GM19463 (cell line): ENCODE data around the gene ABI3BP.
A peak's percentile ranks its signal among the peaks of the same experiment; 100 is the strongest.

ENCODE experiments used
- ATAC-seq: cut with Tn5 transposase; IDR thresholded peaks from one replicate; pipeline ENCODE4 v1.9.1; 2021; ENCODE audit warnings: mild to moderate bottlenecking, moderate library complexity; ENCODE audit not compliant: unreplicated experiment

Gene ABI3BP

GRCh38 chr3:100745617-100746016 is 247.6 kb downstream of the ABI3BP start:
- no peak for ATAC-seq

- no peak for ATAC-seq
Measured at GRCh38 chr3:100744671-100745070, 248.6 kb downstream of the ABI3BP start.

GRCh38 chr3:100743535-100743934 is 249.7 kb downstream of the ABI3BP start:
- no peak for ATAC-seq

GRCh38 chr3:100740207-100740606 is 253.0 kb downstream of the ABI3BP start:
- ATAC-seq = no peak

- no peak for ATAC-seq
Measured at GRCh38 chr3:100737334-100737733, 255.9 kb downstream of the ABI3BP start.

- ATAC-seq = no peak
Measured at GRCh38 chr3:100732435-100732834, 260.8 kb downstream of the ABI3BP start.

GRCh38 chr3:100730524-100730923 is 262.7 kb downstream of the ABI3BP start:
- ATAC-seq = no peak

- ATAC-seq = no peak
Measured at GRCh38 chr3:100726706-100727105, 266.5 kb downstream of the ABI3BP start.

GRCh38 chr3:100725935-100726513 is 267.2 kb downstream of the ABI3BP start:
- ATAC-seq = no peak

- no peak for ATAC-seq
Measured at GRCh38 chr3:100720426-100720825, 272.8 kb downstream of the ABI3BP start.

- ATAC-seq = no peak
Measured at GRCh38 chr3:100719136-100719535, 274.1 kb downstream of the ABI3BP start.

- ATAC-seq = no peak
Measured at GRCh38 chr3:100717637-100718487, 275.4 kb downstream of the ABI3BP start.

- ATAC-seq = no peak
Measured at GRCh38 chr3:100717063-100717462, 276.2 kb downstream of the ABI3BP start.

GRCh38 chr3:100715176-100715575 is 278.0 kb downstream of the ABI3BP start:
- no peak for ATAC-seq

- ATAC-seq = peak; percentile 36
Measured at GRCh38 chr3:100710261-100710968, 282.8 kb downstream of the ABI3BP start.

- no peak for ATAC-seq
Measured at GRCh38 chr3:100709842-100710260, 283.4 kb downstream of the ABI3BP start.

GRCh38 chr3:100708989-100709841 is 284.0 kb downstream of the ABI3BP start, which contains the start of gene TFG:
TSS of gene TFG (plus strand) at chr3:100709494. CDS start at chr3:100713686, 4,192 bp downstream.
- ATAC-seq = peak; percentile 90

GRCh38 chr3:100708644-100708988 is 284.6 kb downstream of the ABI3BP start:
- no peak for ATAC-seq

GRCh38 chr3:100706365-100706764 is 286.9 kb downstream of the ABI3BP start:
- no peak for ATAC-seq

GRCh38 chr3:100703865-100704264 is 289.4 kb downstream of the ABI3BP start:
- no peak for ATAC-seq

GRCh38 chr3:100702980-100703345 is 290.3 kb downstream of the ABI3BP start:
- no peak for ATAC-seq
